ACC112 (cell line): ENCODE measurements around the gene RABAC1.
"Not testable (repeated sequence)": the region's sequence is repeated elsewhere in the genome, so short reads cannot be mapped to it uniquely, and the experiment has no call there.

Experiments used
- H2AFZ ChIP-seq: fragments of 200-600 bp; sonication (generic); one replicate; pipeline ENCODE4 v1.6.0; 2017; ENCODE audit warnings: antibody characterized with exemption, low read length; ENCODE audit not compliant: unreplicated experiment
- H3K27ac ChIP-seq: fragments of 200-600 bp; sonication (generic); 2 replicates; pipeline ENCODE4 v1.5.1; 2014; ENCODE audit warnings: low read depth, mild to moderate bottlenecking, antibody characterized with exemption, low read length, moderate library complexity
- H3K27me3 ChIP-seq: fragments of 200-600 bp; sonication (generic); 2 replicates; pipeline ENCODE4 v1.6.1; 2014; ENCODE audit warnings: mild to moderate bottlenecking, antibody characterized with exemption, low read length, moderate library complexity, mixed read lengths; ENCODE audit not compliant: insufficient read depth
- H3K36me3 ChIP-seq: fragments of 200-600 bp; sonication (generic); 2 replicates; pipeline ENCODE4 v1.6.1; 2016; ENCODE audit warnings: mild to moderate bottlenecking, antibody characterized with exemption, low read length, moderate library complexity, mixed read lengths; ENCODE audit not compliant: insufficient read depth
- H3K4me1 ChIP-seq: fragments of 200-600 bp; sonication (generic); one replicate; pipeline ENCODE4 v1.6.1; 2016; ENCODE audit warnings: low read length, mixed read lengths; ENCODE audit not compliant: insufficient read depth, unreplicated experiment, control insufficient read depth
- H3K4me3 ChIP-seq: fragments of 200-600 bp; sonication (generic); 2 replicates; pipeline ENCODE4 v1.5.1; 2014; ENCODE audit warnings: mild to moderate bottlenecking, low read depth, low read length
- H3K79me2 ChIP-seq: fragments of 200-600 bp; sonication (generic); one replicate; pipeline ENCODE4 v1.6.0; 2016; ENCODE audit warnings: low read length; ENCODE audit not compliant: control insufficient read depth, unreplicated experiment, insufficient read depth

RABAC1 gene

GRCh38 chr19:41995959-41996797, 37.1 kb upstream of the RABAC1 start:
- Histone ChIP-seq H3K4me3 (no peak overlapping the region), H3K27me3 (peaks cover 56% of the 10 kb centered on the region), H2AFZ (no peak overlapping the region), H3K27ac (no peak overlapping the region), H3K36me3 (no peaks in the 10 kb centered on the region), H3K79me2 (no peaks in the 10 kb centered on the region), H3K4me1 (no peaks in the 10 kb centered on the region)

- Histone ChIP-seq H3K27ac (no peak overlapping the region), H3K79me2 (no peaks in the 10 kb centered on the region), H2AFZ (no peak overlapping the region), H3K4me1 (no peaks in the 10 kb centered on the region), H3K4me3 (no peak overlapping the region), H3K36me3 (no peaks in the 10 kb centered on the region), H3K27me3 (peaks cover 55% of the 10 kb centered on the region)
Observed at GRCh38 chr19:41994994-41995958, 36.2 kb upstream of the RABAC1 start.

GRCh38 chr19:41994521-41994971, 35.4 kb upstream of the RABAC1 start:
- Histone ChIP-seq H2AFZ (no peak overlapping the region), H3K27me3 (peaks cover 53% of the 10 kb centered on the region), H3K4me1 (no peaks in the 10 kb centered on the region), H3K4me3 (no peak overlapping the region; the same call in 1 of the 2 replicates), H3K36me3 (no peaks in the 10 kb centered on the region), H3K79me2 (no peaks in the 10 kb centered on the region), H3K27ac (no peak overlapping the region)

GRCh38 chr19:41993612-41994483, 34.7 kb upstream of the RABAC1 start, which contains the start of gene ATP1A3:
Gene ATP1A3, minus strand, starts transcription at chr19:41994230. Its CDS starts 154 bp downstream, at chr19:41994076.
- H2AFZ ChIP-seq, result no peak within 1 kb of the TSS
- H3K27ac ChIP-seq, result no peak within 1 kb of the TSS
- no peaks in the 10 kb centered on the region for H3K79me2 ChIP-seq
- peak within 1 kb of the TSS; percentile 62 for H3K4me3 ChIP-seq
- no peaks in the 10 kb centered on the region for H3K4me1 ChIP-seq
- no peaks in the 10 kb centered on the region for H3K36me3 ChIP-seq
- peaks cover 48% of the 10 kb centered on the region for H3K27me3 ChIP-seq

GRCh38 chr19:41991925-41992569, 32.9 kb upstream of the RABAC1 start:
- H3K36me3 ChIP-seq, H3K4me3 ChIP-seq, H3K79me2 ChIP-seq, H3K27ac ChIP-seq, H3K4me1 ChIP-seq, H2AFZ ChIP-seq: not testable (repeated sequence)
- peaks cover 37% of the 10 kb centered on the region for H3K27me3 ChIP-seq

- Histone ChIP-seq H3K4me1 (no peaks in the 10 kb centered on the region), H3K27ac (no peak overlapping the region), H3K27me3 (peaks cover 33% of the 10 kb centered on the region), H3K4me3 (no peak overlapping the region), H3K36me3 (no peaks in the 10 kb centered on the region), H2AFZ (no peak overlapping the region), H3K79me2 (no peaks in the 10 kb centered on the region)
Observed at GRCh38 chr19:41991025-41991424, 31.9 kb upstream of the RABAC1 start.

GRCh38 chr19:41990615-41991014, 31.5 kb upstream of the RABAC1 start:
- Histone ChIP-seq H3K36me3 (no peaks in the 10 kb centered on the region), H3K4me3 (no peak overlapping the region), H3K79me2 (no peaks in the 10 kb centered on the region), H3K27me3 (peaks cover 32% of the 10 kb centered on the region), H3K27ac (no peak overlapping the region), H2AFZ (no peak overlapping the region), H3K4me1 (no peaks in the 10 kb centered on the region)

- H2AFZ ChIP-seq, result no peak overlapping the region
- H3K4me3 ChIP-seq, result no peak overlapping the region
- H3K36me3 ChIP-seq, result no peaks in the 10 kb centered on the region
- no peaks in the 10 kb centered on the region for H3K4me1 ChIP-seq
- peaks cover 29% of the 10 kb centered on the region for H3K27me3 ChIP-seq
- H3K79me2 ChIP-seq, result no peaks in the 10 kb centered on the region
- H3K27ac ChIP-seq, result no peak overlapping the region
Observed at GRCh38 chr19:41990028-41990427, 30.9 kb upstream of the RABAC1 start.

- no peaks in the 10 kb centered on the region for H3K36me3 ChIP-seq
Observed at GRCh38 chr19:41988947-41989346, 29.8 kb upstream of the RABAC1 start.

More at GRCh38 chr19:41988947-41989346, 29.8 kb upstream of the RABAC1 start:
- H3K4me3 ChIP-seq, result no peak overlapping the region
- no peaks in the 10 kb centered on the region for H3K4me1 ChIP-seq
- H3K27ac ChIP-seq, result no peak overlapping the region
- H3K27me3 ChIP-seq, result peaks cover 29% of the 10 kb centered on the region
- H3K79me2 ChIP-seq, result no peaks in the 10 kb centered on the region
- H2AFZ ChIP-seq, result no peak overlapping the region
